Sciatic nerve (tissue), 2 donors: ENCODE results near the gene ARHGEF16. TPM values are rescaled to one million over a fixed set of nuclear protein-coding genes. Genes with fewer than 3 reads are reported as not detected.

Experiments
- ATAC-seq: fragments of 200-7000 bp; cut with Tn5 transposase; one replicate; pipeline ENCODE4 v1.9.1; 2020; ENCODE audit warnings: mild to moderate bottlenecking, moderate library complexity
- DNase-seq: peaks from one replicate; pipeline ENCODE4 v3.0.0-alpha.2; 2020; ENCODE audit warnings: low spot score
- intact Hi-C: fragments of 100-400 bp; cut with DNase I; formaldehyde crosslinking; loops from one replicate; pipeline ENCODE4 v1.14.2; 2022
- total RNA-seq: library from RNA; stranded (reverse); fragmentation: NEBNext Ultra II Directional; extraction: Animal tissue kit (Norgen Biotek cat#: 25700); gene quantifications from one replicate; pipeline ENCODE4 v1.2.1, GENCODE V29; 2021
- donor health status: DM: no; HTN: no; CAD: no.
- donor health status: DM: no; HTN: no; CAD: no.

ARHGEF16 gene
- total RNA-seq, 1 donor from 2014 or later: 20.6 TPM

DNA sequence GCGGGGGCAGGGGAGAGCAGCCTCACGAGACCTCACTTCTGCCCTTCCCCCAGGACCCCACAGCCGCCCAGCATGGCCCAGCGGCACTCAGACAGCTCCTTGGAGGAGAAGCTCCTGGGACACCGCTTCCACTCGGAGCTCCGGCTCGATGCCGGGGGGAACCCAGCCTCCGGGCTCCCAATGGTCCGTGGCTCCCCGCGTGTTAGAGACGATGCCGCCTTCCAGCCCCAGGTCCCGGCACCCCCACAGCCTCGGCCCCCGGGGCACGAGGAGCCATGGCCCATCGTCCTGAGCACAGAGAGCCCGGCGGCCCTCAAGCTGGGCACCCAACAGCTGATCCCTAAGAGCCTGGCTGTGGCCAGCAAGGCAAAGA, 8.5 kb downstream of the ARHGEF16 start:
- ATAC-seq: no peak
- no peak for DNase-seq
- intact Hi-C loops: no loop called here

DNA sequence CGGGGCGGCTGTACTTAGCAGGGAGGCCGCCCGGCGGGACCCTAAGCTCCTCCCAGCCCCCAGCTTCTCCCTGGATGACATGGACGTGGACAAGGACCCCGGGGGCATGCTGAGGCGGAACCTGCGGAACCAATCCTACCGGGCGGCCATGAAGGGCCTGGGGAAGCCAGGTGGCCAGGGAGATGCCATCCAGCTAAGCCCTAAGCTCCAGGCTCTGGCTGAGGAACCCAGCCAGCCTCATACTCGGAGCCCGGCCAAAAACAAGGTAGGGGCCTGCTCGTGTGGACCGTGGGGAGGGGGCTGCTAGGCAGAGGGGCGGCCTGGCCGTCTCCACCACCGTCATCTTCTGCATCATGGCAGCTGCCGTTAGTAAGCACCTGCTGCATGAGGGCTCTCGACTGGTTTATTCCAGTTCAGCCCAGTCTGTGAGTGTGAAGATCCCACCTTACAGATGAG, 9.0 kb downstream of the ARHGEF16 start:
- no peak for ATAC-seq
- no peak for DNase-seq
- intact Hi-C loops: no loop called here

DNA sequence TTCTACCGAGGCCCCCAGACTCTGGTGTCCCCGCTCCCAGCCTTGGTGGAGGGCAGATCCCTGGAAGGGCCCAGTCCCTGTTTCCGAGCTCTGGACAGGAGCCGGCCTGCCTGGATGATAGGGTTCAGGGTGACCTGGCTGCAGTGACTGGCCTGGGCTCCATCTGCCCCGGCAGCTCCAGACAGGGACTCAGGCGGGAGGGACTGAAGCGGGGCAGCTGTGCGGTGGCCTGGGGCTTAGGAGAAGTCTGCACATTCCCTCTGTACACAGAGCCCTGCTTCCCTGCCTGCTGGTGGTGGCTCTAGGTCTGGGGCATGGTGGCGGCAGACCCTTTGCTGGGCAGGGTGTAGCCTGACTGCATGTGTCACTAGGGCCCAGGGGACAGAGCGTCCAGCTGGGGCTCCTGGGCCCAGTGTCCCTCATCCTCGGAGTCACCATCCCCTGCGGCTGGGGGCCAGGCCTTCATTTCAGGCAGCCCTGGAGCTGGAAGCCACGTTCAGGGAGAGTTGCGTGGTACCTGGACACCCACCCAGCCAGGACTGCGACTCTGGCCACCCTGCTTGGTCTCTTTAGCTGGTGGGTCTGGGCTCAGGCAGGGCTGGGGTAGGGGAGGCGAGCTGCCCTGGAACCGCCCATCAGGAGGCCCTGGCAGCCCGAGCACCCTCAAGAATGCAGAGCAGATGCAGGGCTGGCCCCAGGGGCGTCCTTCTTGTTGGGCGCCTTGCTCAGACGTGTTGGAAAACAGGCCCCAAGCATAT, 9.6 kb downstream of the ARHGEF16 start:
- ATAC-seq (no peak), DNase-seq (no peak)
- intact Hi-C loops: no loop called here

DNA sequence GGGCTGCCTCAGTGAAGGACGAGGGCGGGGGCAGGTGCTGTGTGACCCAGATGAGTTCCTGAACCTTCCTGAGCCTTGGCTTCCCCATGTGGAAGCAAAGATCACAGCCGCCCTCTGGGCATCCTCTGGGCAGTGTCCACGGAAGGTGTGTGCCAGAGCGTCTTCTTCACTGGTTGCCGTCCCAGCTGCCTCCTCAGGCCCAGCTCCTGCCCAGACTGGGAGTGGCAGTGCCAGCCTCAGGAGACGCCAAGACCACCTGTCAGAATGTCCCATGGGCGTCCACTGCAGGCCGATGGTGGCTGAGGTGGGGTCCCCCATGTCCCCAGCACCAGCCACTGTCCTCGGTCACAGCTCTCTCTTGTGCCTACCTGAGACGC, 10.2 kb downstream of the ARHGEF16 start:
- ATAC-seq (no peak), DNase-seq (no peak)
- intact Hi-C loops: no loop called here

DNA sequence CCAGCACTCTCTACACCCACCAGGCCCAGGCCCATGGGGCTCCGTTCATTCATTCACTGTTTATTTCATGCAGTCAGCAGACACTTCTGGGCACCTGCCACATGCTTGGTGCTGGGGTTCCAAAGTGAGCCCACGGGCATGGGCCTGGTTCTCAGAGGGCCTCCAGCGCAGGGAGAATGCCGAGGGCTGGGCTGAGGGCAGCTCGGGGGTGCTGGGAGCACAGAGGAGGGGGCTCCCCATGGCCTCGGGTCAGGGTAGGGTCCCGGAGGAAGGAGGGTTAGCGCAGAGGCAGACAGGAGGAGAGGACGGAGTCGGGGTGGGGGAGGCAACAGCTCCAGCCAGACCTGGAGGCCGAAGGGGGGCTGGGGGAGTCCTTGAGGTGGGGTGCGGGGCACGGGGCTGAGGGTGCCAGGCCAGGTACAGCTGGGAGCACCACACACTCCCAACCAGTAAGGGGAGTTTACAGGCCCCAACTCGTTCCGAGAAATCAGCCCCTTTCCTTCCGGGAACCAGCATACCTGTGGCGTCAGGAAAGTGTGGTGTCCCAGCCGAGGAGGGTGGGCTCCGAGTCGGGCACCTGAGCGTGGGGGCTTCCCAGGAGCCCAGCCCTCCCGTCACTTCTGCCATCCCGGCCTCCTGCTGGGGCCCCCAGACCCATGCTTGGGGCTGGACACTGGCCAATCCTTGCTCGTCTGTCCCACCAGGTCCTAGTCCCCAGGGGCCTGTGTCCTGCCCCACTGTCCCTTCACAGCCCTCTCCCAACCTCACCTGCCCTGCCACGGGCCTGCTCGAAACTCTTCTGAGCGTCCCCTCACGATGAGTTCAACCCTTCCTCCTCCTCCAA, 10.8 kb downstream of the ARHGEF16 start:
- intact Hi-C loops: no loop called here
- no peak for DNase-seq

DNA sequence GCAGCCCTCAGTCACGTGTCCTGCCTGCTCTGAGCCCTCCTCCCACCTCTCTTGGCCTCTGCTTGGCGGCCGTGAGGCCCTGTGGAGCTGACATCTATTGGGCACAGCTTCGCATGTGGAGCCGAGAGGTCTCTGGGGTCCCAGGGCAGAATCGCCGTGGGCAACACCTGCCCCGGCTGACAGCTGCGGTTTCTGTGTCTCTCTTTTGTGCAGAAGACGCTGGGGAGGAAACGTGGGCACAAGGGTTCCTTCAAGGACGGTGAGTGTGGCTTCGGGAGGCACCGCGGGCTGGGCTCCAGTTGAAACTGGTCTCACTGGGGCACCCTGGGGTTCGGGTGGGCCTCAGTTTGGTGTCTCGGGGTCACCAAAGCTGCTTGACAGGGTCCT, 11.5 kb downstream of the ARHGEF16 start:
- no peak for DNase-seq
- intact Hi-C loops: no loop called here
- ATAC-seq: no peak

More for the DNA sequence above, 10.8 kb downstream of the ARHGEF16 start:
- no peak for ATAC-seq

DNA sequence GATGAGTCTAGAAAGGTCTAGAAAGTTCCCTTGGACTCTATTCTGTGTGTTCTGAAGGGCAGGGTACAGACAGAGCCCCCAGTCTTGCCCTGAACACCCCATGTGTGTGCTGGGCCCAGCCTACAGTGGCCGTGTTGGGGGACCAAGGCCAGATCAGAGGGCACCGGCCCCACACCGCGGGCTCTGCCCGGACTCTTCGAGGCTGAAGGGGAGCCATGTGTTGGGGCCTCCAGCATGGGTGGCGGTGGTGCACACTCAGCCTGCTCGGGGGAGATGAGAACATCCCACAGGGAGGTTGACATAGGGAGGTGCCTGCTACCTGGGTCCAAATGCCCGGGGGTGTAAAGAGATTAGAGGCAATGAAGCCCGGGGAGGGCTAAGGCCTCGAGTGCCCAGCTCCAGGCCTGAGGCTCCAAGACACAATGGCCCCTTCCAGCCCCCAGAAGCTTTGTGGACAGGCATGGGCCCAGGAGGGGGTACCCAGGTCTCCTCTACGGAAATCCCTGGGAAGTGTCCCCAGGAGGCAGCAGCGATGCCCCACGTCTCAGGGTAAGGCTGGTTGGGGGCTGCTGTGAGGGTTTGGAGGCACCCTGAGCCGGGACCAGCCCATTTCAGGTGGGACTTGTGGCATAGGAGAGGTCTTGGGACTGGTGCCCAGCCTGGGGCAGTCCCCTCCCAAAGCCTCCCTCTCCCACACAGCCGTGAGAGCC, 12.1 kb downstream of the ARHGEF16 start:
- no peak for DNase-seq
- intact Hi-C loops: no loop called here
- no peak for ATAC-seq

DNA sequence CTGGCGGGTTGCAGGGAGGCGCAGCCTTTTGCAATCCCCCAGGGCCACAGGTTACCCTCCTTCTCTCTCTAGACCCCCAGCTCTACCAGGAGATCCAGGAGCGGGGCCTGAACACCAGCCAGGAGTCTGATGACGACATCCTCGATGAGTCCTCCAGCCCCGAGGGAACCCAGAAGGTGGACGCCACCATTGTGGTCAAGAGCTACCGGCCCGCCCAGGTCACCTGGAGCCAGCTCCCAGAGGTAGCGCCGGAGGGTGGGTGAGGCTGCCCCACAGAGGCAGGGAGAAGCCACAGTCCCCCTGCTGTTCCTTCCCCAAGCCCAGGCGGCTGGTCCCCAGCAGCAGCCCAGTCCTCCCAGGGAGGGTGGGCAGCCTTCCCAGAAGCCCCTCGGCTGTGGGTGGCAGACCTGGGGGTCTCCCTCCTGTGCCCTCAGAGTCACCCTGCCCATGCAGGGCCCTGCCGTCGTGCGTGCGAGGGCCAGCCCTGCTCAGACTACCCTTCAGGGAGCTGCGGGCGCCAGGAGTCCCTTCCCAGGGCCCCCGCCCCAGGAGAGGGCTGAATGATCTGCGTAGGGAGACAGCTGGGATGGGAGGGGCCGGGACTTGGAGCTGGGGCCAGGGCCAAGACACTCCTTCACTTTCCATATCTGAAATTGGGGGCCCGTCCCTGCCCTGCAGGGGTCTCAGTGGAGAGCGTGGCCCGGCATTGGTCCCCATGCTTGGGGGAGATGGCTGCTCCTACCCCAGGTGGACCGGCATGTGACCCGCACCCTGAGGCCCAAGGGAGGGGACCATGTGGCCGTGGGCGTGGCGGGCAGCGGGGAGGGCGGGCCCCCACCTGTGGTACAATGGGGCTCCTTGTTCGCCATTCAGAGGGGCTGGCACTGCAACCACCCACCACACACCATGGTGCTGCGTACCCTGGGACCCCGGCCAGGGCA, 12.9 kb downstream of the ARHGEF16 start:
- intact Hi-C loops: no loop called here
- ATAC-seq: peak; percentile 65
- peak; percentile 81 for DNase-seq

DNA sequence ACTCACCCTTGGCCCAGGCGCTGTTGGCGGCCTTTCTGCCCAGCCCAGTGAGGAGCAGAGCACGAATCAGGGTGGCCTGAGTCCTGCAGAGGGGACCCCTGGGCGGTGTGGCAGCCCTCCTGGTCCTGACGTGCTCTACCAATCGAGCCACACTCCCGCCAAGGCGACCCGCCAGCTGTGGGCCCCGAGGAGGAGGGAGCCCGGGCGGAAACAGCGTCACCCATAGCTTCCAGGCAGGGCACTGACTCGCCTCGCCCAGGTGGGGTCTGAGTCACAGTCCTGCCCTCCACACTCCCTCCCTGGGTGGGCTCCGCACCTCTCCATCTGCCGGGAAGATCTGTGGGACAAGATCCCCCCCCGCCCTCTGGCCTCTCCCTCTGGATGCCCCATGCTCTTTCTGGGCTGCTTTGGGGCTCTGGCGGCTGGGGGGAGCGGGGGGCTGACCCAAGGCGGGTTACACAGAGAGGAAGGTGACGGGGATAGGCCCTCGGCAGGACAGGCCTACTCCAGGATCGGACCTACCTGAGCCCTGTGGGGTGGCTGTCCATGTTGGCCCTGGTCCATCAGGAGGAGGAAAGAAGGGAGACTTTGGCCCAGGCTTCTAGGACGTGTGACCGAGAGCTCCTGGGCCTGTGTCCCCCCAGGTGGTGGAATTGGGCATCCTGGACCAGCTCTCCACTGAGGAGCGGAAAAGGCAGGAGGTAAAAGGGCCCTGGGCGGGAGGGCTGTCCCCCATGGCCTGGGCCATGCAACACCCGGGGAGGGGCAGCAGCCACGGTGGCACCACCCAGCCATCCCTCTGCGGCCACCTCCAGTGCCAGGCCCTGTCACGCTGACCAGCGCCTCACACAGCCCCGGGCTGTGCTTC, 14.0 kb downstream of the ARHGEF16 start:
- ATAC-seq (no peak), DNase-seq (no peak)
- intact Hi-C loops: no loop called here

DNA sequence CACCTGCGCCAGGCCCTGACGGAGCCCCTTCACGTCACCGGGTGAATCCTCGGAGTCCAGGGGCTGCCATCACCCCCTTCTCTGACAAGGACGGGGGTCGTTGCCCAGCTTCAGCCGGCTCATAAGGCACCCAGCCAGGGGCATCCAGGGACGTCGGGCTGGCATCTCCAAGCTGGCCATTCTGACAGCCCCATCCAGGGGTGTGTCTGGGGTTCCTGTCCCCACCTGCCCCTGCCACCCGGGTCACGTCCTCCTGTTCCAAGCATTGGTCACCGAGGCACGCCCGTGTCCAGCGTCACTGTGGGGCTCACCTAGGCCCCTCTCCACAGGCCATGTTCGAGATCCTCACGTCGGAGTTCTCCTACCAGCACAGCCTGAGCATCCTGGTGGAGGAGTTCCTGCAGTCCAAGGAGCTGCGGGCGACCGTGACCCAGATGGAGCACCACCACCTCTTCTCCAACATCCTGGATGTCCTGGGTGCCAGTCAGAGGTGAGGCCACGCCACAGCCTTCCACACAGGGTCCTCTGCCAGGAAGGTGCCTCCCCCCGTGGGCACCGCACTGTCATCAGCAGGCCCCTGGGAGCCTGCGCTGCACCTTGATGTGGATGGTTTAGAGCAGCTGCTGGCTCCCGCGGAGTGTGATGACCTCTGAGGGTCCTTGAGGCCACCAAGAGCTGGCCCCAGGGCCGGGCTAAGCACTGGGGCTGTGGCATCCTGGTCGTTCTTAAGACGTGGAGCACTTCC, 14.8 kb downstream of the ARHGEF16 start:
- ATAC-seq (no peak), DNase-seq (no peak)
- intact Hi-C loops: no loop called here

DNA sequence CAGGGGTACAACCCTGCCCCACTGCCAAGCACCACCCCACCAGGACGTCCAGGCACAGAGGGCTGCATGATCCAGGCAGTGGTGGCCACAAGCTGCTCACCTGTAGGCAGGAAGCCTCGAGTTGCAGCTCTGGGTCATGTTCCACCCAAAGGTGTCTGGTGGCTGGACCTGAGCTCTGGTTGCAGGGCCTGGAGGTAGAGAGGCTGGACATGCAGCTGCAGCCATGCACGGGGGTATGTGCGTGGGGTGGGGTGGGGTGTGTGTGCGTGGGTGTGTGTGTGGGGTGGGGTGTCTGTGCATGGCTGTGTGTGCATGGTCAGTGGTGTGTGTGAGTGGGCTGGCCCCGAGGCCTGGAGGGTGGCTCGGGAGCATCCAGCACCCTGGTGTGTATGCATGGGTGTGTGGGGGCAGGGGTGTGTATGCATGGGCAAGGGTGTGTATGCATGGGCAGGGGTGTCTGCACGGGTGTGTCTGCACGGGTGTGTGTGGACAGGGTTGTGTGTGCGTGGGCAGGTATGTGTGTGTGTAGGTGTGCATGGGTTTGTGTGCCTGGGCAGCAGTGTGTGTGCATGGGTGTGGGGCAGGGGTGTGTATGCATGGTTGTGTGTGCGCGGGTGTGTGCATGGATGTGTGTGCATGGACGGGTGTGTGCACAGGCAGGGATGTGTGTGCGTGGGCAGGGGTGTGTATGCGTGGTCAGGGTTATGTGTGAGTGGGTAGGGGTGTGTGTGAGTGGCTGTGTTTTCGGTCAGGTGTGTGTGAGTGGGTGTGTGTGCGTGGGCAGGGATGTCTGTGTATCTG, 15.6 kb downstream of the ARHGEF16 start:
- DNase-seq: no peak
- intact Hi-C loops: no loop called here
- no peak for ATAC-seq

DNA sequence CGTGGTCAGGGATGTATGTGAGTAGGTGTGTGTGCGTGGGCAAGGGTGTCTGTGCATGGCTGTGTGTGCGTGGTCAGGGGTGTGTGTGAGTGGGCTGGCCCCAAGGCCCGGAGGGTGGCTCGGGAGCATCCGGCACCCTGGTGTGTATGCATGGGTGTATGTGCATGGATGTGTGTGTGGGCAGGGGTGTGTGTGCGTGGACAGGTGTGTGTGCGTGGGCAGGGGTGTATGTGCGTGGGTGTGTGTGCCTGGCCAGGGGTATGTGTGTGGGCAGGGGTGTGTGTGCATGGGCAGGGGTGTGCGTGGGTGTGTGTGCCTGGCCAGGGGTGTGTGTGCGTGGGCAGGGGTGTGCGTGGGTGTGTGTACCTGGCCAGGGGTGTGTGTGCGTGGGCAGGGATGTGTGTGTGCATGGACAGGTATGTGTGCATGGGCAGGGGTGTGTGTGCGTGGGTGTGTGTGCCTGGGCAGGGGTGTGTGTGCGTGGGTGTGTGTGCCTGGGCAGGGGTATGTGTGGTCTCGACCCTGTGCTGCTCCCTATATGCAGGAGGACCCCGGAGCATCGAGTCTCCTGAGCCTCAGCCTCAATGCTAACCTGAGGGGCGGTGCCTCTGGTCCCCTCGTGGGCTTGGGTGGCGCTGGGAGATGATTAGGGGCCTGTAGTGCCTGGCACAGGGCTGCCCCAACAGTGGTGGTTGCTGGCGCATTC, 16.3 kb downstream of the ARHGEF16 start:
- DNase-seq (no peak), ATAC-seq (no peak)
- intact Hi-C loops: no loop called here

DNA sequence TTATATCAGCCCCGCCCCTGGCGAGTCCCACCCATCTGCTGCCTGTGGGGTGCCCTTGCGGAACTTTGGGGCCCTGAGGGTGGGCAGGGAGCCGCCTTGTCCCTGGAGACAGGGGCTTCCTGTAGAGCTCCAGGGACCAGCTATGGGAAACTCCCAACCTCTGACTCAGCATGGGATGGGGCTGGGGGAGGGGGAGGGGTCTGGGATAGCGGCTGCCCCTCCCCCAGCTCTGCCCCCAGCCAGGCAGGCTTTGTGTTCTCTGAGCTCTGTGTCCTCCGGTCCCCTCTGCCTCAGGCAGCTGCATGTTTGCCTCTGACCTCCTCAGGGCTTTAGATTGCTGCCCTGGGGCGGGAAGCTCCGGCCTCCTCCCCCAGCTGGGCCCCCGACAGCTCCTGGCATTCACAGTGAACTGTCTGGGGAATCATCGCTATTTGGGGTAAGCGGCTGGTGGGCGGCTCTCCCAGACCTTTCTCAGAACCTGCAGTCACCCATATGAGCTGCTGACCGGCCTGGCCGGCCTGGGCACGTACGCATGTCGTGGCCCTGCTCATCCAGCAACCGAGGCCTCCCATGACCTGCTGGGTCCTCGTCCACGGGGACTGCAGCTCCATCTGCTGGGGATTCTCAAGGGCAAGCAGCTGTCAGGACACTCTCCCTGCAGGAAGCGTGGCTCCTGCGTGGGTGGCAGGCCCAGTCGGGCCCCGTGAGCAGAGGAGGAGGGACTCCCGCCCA, 17.1 kb downstream of the ARHGEF16 start:
- intact Hi-C loops: no loop called here
- DNase-seq: no peak
- peak; percentile 31 for ATAC-seq

DNA sequence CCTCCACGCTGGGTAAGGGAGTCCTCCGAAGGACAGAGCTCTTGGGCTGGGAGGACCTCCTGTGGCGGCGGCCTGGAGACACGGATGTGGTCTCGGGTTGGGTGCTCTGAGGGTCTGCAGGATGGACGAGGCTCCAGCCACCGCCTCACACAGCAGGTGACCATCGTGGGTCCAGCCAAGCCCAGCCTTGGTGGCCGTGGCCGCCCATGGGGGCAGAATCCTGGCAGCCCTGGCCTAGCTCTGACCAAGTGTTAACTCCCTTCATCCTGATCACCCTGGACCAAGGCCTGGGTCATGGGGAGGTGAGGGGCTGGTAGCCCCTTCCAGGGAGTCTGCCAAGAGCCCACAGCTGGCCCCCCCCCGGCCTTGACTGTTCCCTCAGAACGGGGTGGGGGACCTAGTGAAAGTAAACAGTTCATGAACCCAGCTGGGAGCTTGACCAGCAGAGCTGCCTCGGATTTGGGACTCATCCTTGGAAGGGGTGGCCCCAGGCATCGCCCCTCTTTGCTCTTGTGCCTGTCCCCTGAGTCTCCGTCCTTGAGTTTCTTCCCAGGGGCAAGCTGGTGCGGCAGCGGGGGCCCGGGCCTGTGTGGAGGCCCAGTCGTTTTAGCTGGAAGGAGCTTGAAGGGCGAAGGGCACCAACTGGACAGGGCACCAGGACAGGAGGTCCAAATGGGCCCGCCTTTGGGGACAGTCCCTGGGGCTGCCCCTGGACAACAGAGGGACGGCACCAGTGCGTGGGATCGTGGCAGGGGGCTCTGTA, 17.8 kb downstream of the ARHGEF16 start:
- DNase-seq: no peak
- no peak for ATAC-seq
- intact Hi-C loops: no loop called here

DNA sequence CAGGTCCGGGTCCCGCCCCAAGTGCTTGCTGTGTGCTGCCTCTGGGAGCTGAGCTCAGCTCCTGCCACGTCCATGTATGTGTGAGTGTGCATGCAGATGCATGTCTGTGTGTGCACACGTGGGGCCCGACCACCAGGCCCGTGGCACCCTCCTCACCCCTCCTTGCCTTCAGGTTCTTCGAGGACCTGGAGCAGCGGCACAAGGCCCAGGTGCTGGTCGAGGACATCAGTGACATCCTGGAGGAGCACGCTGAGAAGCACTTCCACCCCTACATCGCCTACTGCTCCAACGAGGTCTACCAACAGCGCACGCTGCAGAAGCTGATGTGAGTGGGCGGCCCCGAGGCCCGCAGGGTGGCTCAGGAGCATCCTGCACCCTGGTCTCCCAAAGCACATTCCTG, 18.4 kb downstream of the ARHGEF16 start:
- DNase-seq (no peak), ATAC-seq (no peak)
- intact Hi-C loops: no loop called here
